AG09309 (cell line): ENCODE data around the gene ENTPD2.

Experiments used
- DNase-seq: peaks from one replicate; pipeline ENCODE4 v3.0.0-alpha.2; 2010; ENCODE audit warnings: low read depth
- H3K4me3 ChIP-seq: 2 replicates; pipeline ENCODE4 v1.5.1; 2011; ENCODE audit warnings: mild to moderate bottlenecking, low read depth, low read length, moderate library complexity; ENCODE audit not compliant: control insufficient read depth
- TF ChIP-seq, protein P1 (sequence below): IDR thresholded peaks from 2 replicates; pipeline ENCODE4 v1.5.1; 2011; ENCODE audit warnings: mild to moderate bottlenecking, low read depth, low read length, inconsistent platforms; ENCODE audit not compliant: insufficient read depth, control insufficient read depth; ENCODE audit errors: missing control alignments

The ENTPD2 gene

DNA sequence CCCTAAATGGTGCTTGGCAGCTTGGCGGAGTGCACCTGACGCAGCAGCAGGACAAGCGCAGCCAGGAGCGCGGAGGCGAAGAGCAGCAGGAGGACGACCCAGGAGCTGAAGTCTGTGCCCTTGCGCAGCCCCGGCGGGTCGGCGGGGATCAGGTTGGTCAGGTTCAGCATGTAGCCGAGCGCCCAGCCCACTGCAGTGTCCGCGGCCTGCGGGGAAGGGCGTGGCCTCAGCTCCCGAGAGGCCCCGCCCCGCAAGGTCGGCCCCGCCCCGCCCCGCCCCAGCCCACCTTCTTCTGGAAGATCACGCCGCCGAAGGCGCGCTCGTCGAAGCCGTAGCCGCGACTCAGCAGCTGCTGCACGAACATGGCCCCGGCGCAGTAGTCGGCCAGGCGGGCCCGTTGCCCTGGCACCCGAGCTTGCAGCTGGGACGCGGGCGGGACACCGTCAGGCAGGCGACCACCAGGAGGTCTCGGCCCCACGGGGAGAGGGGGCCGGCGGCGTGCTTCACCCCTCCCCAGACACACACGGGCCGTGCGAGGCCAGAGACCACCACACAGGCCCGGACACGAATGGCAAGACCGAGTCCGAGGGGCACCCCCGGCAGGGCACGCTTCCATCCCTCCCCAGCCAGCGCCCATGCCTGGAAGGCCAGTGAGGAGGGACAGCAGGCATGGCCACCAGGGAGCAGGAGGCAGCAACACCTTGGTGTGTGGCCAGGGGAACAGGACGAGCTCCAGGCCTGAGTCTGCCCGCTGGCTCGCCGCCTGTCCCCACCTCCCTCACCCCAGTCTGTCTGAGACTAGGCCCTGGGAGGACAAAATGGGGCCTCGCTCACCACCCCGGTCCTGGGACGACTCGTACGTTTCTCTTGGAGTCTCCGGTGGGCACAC is 5.0 kb downstream of the ENTPD2 start:
- TF ChIP-seq, protein P1, sequence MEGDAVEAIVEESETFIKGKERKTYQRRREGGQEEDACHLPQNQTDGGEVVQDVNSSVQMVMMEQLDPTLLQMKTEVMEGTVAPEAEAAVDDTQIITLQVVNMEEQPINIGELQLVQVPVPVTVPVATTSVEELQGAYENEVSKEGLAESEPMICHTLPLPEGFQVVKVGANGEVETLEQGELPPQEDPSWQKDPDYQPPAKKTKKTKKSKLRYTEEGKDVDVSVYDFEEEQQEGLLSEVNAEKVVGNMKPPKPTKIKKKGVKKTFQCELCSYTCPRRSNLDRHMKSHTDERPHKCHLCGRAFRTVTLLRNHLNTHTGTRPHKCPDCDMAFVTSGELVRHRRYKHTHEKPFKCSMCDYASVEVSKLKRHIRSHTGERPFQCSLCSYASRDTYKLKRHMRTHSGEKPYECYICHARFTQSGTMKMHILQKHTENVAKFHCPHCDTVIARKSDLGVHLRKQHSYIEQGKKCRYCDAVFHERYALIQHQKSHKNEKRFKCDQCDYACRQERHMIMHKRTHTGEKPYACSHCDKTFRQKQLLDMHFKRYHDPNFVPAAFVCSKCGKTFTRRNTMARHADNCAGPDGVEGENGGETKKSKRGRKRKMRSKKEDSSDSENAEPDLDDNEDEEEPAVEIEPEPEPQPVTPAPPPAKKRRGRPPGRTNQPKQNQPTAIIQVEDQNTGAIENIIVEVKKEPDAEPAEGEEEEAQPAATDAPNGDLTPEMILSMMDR = no peak
- no peak for DNase-seq
- no peak overlapping the region for H3K4me3 ChIP-seq

DNA sequence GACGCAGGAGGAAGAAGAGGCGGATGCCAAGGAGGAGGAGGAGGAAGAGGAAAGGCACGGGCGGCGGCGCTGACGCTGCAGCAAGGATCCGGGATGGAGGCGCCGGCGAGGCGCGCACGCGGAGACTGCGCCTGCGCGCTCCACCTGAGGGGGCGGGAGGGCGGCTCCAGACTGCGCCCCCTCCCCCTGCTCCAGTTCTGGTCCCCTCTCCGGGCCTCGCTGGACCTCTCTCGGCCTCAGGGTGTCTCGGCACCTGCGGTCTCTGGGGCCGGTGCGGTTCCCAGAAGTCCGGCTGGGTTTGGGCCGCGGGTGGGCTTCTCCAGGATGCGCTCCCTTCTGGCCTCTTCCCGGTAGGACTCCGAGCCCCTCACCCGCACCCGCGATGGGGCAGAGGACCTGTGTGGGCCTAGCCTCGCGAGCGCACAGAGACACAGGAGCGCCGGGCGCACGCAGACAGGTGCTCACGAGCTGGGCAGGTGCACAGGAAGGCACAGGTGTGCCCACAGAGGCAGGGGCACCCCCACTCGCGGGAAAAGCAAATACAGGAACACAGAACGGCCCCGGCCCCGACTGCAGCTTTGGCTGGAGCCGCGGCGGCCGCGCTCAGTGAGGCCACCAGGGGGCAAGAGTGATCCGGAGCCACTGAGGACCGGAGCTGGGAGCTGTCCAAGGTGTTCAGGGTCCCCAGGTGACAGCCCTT is 7.6 kb downstream of the ENTPD2 start, which contains the start of gene NPDC1:
Gene NPDC1 (minus strand): TSS at position 90 of the 700 bp plus-strand sequence. CDS start 188 bp downstream, outside the sequence.
- peak within 1 kb of the TSS; percentile 88 for H3K4me3 ChIP-seq

DNA sequence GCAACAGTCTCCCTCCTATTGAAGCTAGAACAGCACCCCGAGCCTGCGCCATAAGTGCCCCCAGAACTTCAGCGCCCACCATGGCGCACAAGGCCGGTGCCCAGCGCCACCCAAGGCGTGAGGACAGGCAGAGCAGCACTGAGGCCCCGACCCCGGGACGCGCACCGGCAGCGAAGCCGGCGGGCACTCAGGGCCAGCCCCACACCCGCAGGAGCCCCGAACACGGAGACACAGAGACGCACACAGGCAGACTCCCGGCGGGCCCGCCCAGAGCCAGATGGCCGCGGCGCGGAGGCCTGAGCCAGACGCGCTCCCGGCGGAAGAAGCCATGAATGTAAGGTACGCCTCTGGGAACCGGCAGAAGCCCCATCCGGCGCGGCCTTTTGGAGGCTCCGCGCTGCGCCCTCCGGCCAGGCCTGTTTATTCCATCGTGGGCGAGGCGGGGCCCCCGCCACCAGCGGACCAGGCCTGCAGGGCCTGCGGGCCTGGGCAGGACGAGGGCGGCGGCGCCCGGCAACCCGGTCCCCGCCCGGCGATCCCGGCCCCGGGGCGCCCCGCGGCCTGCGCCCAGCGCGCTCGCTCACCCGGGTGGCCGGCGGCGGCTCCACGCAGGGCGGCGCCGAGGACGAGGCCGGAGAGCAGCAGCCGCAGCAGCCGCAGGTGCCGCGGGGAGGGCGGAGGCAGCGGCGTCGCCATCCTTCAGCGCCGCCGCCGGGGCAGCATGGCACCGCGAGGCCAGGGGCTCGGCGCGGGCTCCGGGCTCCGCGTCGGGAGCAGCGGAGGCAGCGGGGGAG is 8.4 kb downstream of the ENTPD2 start:
- TF ChIP-seq, protein P1 = no peak
- no peak for DNase-seq
- H3K4me3 ChIP-seq = peak overlapping the region; percentile 88

More for the DNA sequence above, 7.6 kb downstream of the ENTPD2 start, which contains the start of gene NPDC1:
- no peak for DNase-seq
- TF ChIP-seq, protein P1 = peak; percentile 89

DNA sequence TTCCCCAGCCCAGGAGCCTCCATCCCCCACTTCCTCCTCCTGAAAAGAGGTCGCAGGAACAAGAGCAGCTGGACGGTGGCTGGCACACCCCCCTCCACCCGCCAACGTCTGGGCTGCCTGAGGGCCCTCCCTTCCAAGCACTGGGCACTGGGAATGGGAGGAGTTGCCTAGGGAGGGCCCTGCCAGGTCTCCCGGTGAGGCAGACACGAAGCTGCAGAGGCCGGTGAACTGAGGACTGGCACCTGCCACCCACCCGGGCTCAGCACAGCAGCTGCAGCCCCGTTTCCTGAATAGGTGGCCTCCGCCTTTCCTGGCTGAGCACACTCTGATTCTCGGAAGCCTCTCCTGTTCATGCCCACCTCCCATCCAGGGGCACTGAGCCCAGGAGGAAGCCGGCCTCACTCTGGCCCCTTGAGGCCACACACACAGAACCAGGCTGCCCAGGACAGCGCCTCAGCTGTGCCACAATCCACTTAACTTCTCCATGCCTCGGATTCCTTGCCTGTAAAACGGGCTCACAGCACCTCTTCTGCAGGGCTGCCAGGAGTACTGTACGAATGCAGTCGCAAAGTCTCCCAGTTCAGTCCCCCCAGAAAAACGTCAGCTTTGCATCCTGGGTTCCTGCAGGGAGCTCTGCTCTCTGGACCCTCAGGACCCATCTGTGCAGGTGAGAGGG is 9.2 kb downstream of the ENTPD2 start:
- peak overlapping the region; percentile 88 for H3K4me3 ChIP-seq
- DNase-seq = no peak
- TF ChIP-seq, protein P1 = no peak

DNA sequence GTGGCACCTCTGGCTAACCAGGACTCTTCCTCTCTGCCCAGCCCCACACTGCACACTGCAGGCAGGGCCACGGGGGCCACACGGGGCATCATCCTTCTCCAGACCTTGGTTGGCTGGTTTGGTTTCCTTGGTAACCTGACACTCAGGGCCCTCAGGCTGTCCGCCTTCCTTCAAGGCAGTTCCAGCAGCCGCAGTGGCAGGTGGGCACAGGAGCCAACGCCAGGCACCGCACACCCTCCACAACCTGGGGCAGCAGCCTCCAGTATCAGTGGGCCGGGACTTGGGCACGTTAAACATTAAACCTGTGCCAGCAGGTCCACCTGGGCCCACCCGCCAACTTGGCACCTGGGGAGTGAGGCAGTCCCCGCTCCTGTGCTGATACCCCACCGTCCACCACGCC is 9.8 kb downstream of the ENTPD2 start:
- TF ChIP-seq, protein P1 = no peak
- DNase-seq = no peak

More for the DNA sequence above, 9.8 kb downstream of the ENTPD2 start:
- H3K4me3 ChIP-seq = peak overlapping the region; percentile 88
